Body of pancreas (tissue), 4 donors: ENCODE data around the gene ASNSD1.

Experiments used
- CTCF ChIP-seq, 7 experiments: fragments of 450-650 bp in 4 of 7; fragments of 200-600 bp in 3 of 7; sonication (generic) in 3 of 7; IDR thresholded peaks; one replicate each; pipeline ENCODE4 v1.5.1; 2016 to 2019; ENCODE audit warnings: antibody characterized with exemption in 7 of 7
- POLR2A ChIP-seq, 3 donors: fragments of 450-650 bp; IDR thresholded peaks; one replicate each; pipeline ENCODE4 v1.6.1; 2016; ENCODE audit warnings: antibody characterized with exemption in 3 of 3, mild to moderate bottlenecking in 2 of 3

GRCh38 chr2:189654641-189655040, 6.6 kb upstream of the ASNSD1 start:
- TF ChIP-seq CTCF (IDR thresholded peaks at IDR 0.05) (no peak), POLR2A (IDR thresholded peaks at IDR 0.05) (no peak)
